WTC11 (cell line): ENCODE data around the gene AMBRA1. TPM values are rescaled to one million over a fixed set of nuclear protein-coding genes. Genes with fewer than 3 reads are reported as not detected.

Experiments
- ATAC-seq: fragments of 200-7000 bp; cut with Tn5 transposase; 2 replicates; pipeline ENCODE4 v1.10.0; 2021; ENCODE audit warnings: mild to moderate bottlenecking, moderate library complexity
- CTCF ChIA-PET: fragments of 300-600 bp; sonication (Branson Sonifier 250); formaldehyde crosslinking; loops from one replicate; lab custom pipeline; 2021; ENCODE audit warnings: antibody characterized with exemption; lab: Charles Lee
- POLR2A ChIA-PET: fragments of 350-600 bp; sonication (Branson Sonifier 250); formaldehyde crosslinking; loops from one replicate; lab custom pipeline; 2021; ENCODE audit warnings: antibody characterized with exemption; lab: Charles Lee
- DNase-seq: peaks from one replicate; pipeline ENCODE4 v3.0.0; 2021; ENCODE audit warnings: low spot score
- H3K27ac Mint-ChIP-seq: 2 replicates; pipeline ENCODE4 v1.8.0; 2021; ENCODE audit warnings: mixed read lengths
- H3K27me3 Mint-ChIP-seq: 2 replicates; pipeline ENCODE4 v1.8.0; 2021; ENCODE audit warnings: low read depth, mild to moderate bottlenecking, moderate library complexity, mixed read lengths
- H3K36me3 Mint-ChIP-seq: 2 replicates; pipeline ENCODE4 v1.8.0; 2021; ENCODE audit warnings: mixed read lengths
- H3K4me1 Mint-ChIP-seq: 2 replicates; pipeline ENCODE4 v1.8.0; 2022; ENCODE audit warnings: mixed read lengths
- H3K4me3 Mint-ChIP-seq: 2 replicates; pipeline ENCODE4 v1.8.0; 2021; ENCODE audit warnings: mild to moderate bottlenecking, moderate library complexity, mixed read lengths
- H3K9me3 Mint-ChIP-seq: 2 replicates; pipeline ENCODE4 v1.8.0; 2021; ENCODE audit warnings: mixed read lengths
- CBFB ChIP-seq: sonication (generic); formaldehyde crosslinking; IDR thresholded peaks from 2 replicates; pipeline ENCODE4 v1.8.1; 2022; ENCODE audit warnings: mild to moderate bottlenecking, low read depth, missing genetic modification reagents
- ELF4 ChIP-seq: sonication (generic); formaldehyde crosslinking; IDR thresholded peaks from 2 replicates; pipeline ENCODE4 v1.8.1; 2022; ENCODE audit warnings: low read depth, mild to moderate bottlenecking, moderate library complexity, missing genetic modification reagents
- ETV6 ChIP-seq: sonication (generic); formaldehyde crosslinking; IDR thresholded peaks from 2 replicates; pipeline ENCODE4 v1.8.1; 2022; ENCODE audit warnings: mild to moderate bottlenecking, missing genetic modification reagents
- FOXJ3 ChIP-seq: sonication (generic); formaldehyde crosslinking; IDR thresholded peaks from 2 replicates; pipeline ENCODE4 v1.9.0; 2021; ENCODE audit warnings: missing genetic modification reagents, mild to moderate bottlenecking, borderline replicate concordance
- IRF2 ChIP-seq: sonication (generic); formaldehyde crosslinking; IDR thresholded peaks from 2 replicates; pipeline ENCODE4 v1.8.0; 2022; ENCODE audit warnings: low read depth, missing genetic modification reagents, borderline replicate concordance
- JUN ChIP-seq: sonication (generic); formaldehyde crosslinking; IDR thresholded peaks from 2 replicates; pipeline ENCODE4 v1.8.0; 2023; ENCODE audit warnings: mild to moderate bottlenecking, missing genetic modification reagents
- MYBL2 ChIP-seq: sonication (generic); formaldehyde crosslinking; IDR thresholded peaks from 2 replicates; pipeline ENCODE4 v1.8.1; 2023; ENCODE audit warnings: mild to moderate bottlenecking, moderate library complexity, missing genetic modification reagents
- NFE2L1 ChIP-seq: sonication (generic); formaldehyde crosslinking; IDR thresholded peaks from 2 replicates; pipeline ENCODE4 v1.8.1; 2023; ENCODE audit warnings: missing genetic modification reagents
- OVOL2 ChIP-seq: fragments of 250-450 bp; sonication (Bioruptor Pico); IDR thresholded peaks from 2 replicates; pipeline ENCODE4 v1.9.0; 2021; ENCODE audit warnings: mild to moderate bottlenecking, borderline replicate concordance
- RELA ChIP-seq: sonication (generic); formaldehyde crosslinking; IDR thresholded peaks from 2 replicates; pipeline ENCODE4 v1.8.1; 2022; ENCODE audit warnings: missing genetic modification reagents, mild to moderate bottlenecking, borderline replicate concordance
- SP1 ChIP-seq: sonication (generic); formaldehyde crosslinking; conservative IDR thresholded peaks from 2 replicates; pipeline ENCODE4 v1.8.1; 2022; ENCODE audit warnings: missing genetic modification reagents
- ZBTB21 ChIP-seq: sonication (generic); formaldehyde crosslinking; IDR thresholded peaks from 2 replicates; pipeline ENCODE4 v1.8.1; 2023; ENCODE audit warnings: mild to moderate bottlenecking, missing genetic modification reagents, borderline replicate concordance
- ZNF121 ChIP-seq: sonication (generic); formaldehyde crosslinking; IDR thresholded peaks from 2 replicates; pipeline ENCODE4 v1.8.0; 2023; ENCODE audit warnings: missing genetic modification reagents
- ZNF138 ChIP-seq: sonication (generic); formaldehyde crosslinking; conservative IDR thresholded peaks from 2 replicates; pipeline ENCODE4 v1.8.1; 2022; ENCODE audit warnings: mild to moderate bottlenecking, moderate library complexity, missing genetic modification reagents
- ZNF396 ChIP-seq: fragments of 250-450 bp; sonication (Bioruptor Pico); IDR thresholded peaks from 2 replicates; pipeline ENCODE4 v1.8.0; 2021; ENCODE audit warnings: mild to moderate bottlenecking, moderate library complexity, borderline replicate concordance
- total RNA-seq: library from RNA; stranded (reverse); gene quantifications from 3 replicates; pipeline ENCODE4 v1.2.3, GENCODE V29; 2021
- TF ChIP-seq, protein P1 (sequence below): sonication (generic); formaldehyde crosslinking; IDR thresholded peaks from 2 replicates; pipeline ENCODE4 v1.8.1; 2022; ENCODE audit warnings: missing genetic modification reagents, borderline replicate concordance
- TF ChIP-seq, protein P2 (sequence below): fragments of 250-450 bp; sonication (Bioruptor Pico); IDR thresholded peaks from 2 replicates; pipeline ENCODE4 v1.8.0; 2021; ENCODE audit warnings: mild to moderate bottlenecking
- TF ChIP-seq, protein P3 (sequence below): sonication (generic); formaldehyde crosslinking; IDR thresholded peaks from 2 replicates; pipeline ENCODE4 v1.8.0; 2023; ENCODE audit warnings: missing genetic modification reagents, mild to moderate bottlenecking, borderline replicate concordance
- TF ChIP-seq, protein P4 (sequence below): sonication (generic); formaldehyde crosslinking; IDR thresholded peaks from 2 replicates; pipeline ENCODE4 v1.8.1; 2022; ENCODE audit warnings: mild to moderate bottlenecking, missing genetic modification reagents, moderate library complexity, borderline replicate concordance
- TF ChIP-seq, protein P5 (sequence below): fragments of 250-450 bp; sonication (Bioruptor Pico); conservative IDR thresholded peaks from 2 replicates; pipeline ENCODE4 v1.9.0; 2021; ENCODE audit warnings: mild to moderate bottlenecking
- TF ChIP-seq, protein P6 (sequence below): fragments of 250-450 bp; sonication (Bioruptor Pico); IDR thresholded peaks from 2 replicates; pipeline ENCODE4 v1.9.0; 2021; ENCODE audit warnings: mild to moderate bottlenecking

The AMBRA1 gene
- total RNA-seq, 1 experiment from 2014 or later: 35.0 TPM

DNA sequence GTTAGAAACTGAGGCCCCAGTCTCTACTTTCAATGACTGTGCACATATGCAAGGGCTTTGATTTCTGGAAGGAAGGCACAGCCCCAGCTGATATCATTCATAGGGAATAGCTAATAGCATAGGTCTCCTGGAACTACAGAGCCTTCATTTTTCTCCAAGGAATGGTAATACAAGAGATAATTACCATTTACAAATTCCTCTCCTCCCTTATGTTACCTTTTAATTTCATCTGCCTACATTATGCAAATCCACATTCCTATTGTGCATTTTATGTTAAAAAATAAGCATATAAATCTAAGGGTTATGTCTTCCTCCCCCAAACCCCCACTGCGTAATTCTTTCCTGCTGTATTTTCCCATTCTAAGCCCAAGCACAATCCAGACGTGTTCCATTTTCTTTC is 94.9 kb downstream of the AMBRA1 start:
- CTCF ChIA-PET: interaction anchor here (0.7 to 2.2 kb wide), 4 partner anchors 9 to 31 kb away, joined by 5 to 20 read pairs (median 6); no protein-coding TSS in a partner anchor
- Mint-ChIP-seq H3K4me1 (no peaks in the 10 kb centered on the region), H3K27ac (no peak overlapping the region), H3K4me3 (no peak overlapping the region), H3K36me3 (no peaks in the 10 kb centered on the region), H3K27me3 (no peaks in the 10 kb centered on the region), H3K9me3 (no peaks in the 10 kb centered on the region)
- no peak for DNase-seq
- POLR2A ChIA-PET: no interaction called here
- no peak for ATAC-seq
- TF ChIP-seq NFE2L1 (CRISPR knock-in tag): no peak
- TF ChIP-seq IRF2 (CRISPR knock-in tag): no peak
- no peak for TF ChIP-seq JUN (CRISPR knock-in tag)
- TF ChIP-seq RELA (CRISPR knock-in tag): no peak
- no peak for TF ChIP-seq OVOL2 (CRISPR knock-in tag)
- no peak for TF ChIP-seq SP1
- no peak for TF ChIP-seq ZNF121
- TF ChIP-seq, protein P1, sequence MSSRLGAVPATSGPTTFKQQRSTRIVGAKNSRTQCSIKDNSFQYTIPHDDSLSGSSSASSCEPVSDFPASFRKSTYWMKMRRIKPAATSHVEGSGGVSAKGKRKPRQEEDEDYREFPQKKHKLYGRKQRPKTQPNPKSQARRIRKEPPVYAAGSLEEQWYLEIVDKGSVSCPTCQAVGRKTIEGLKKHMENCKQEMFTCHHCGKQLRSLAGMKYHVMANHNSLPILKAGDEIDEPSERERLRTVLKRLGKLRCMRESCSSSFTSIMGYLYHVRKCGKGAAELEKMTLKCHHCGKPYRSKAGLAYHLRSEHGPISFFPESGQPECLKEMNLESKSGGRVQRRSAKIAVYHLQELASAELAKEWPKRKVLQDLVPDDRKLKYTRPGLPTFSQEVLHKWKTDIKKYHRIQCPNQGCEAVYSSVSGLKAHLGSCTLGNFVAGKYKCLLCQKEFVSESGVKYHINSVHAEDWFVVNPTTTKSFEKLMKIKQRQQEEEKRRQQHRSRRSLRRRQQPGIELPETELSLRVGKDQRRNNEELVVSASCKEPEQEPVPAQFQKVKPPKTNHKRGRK (CRISPR knock-in tag): no peak
- TF ChIP-seq CBFB: no peak
- no peak for TF ChIP-seq ZBTB21 (CRISPR knock-in tag)
- TF ChIP-seq, protein P2, sequence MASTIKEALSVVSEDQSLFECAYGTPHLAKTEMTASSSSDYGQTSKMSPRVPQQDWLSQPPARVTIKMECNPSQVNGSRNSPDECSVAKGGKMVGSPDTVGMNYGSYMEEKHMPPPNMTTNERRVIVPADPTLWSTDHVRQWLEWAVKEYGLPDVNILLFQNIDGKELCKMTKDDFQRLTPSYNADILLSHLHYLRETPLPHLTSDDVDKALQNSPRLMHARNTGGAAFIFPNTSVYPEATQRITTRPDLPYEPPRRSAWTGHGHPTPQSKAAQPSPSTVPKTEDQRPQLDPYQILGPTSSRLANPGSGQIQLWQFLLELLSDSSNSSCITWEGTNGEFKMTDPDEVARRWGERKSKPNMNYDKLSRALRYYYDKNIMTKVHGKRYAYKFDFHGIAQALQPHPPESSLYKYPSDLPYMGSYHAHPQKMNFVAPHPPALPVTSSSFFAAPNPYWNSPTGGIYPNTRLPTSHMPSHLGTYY (CRISPR knock-in tag): no peak
- TF ChIP-seq FOXJ3 (CRISPR knock-in tag): no peak
- no peak for TF ChIP-seq ELF4 (CRISPR knock-in tag)
- TF ChIP-seq ETV6 (CRISPR knock-in tag): no peak

DNA sequence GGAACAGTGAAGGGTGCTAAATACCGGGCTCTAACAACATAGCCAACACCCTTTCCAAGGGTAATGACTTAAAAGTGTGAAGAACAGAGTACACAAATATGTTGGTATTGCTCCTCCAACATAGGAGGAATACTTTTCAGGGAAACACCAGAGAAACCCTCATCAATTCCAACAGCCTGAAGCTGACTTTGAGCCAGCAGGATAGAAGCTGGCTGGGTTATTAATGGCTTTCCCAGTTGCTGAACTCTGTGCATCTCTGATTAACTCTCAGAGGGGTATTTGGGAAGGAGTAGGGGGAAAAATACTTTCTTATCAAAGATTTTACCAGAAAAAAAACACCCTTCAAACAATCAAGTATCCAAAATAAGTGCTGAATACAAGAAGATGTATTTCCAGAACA is 95.6 kb downstream of the AMBRA1 start:
- H3K36me3 Mint-ChIP-seq: no peaks in the 10 kb centered on the region
- no peaks in the 10 kb centered on the region for H3K9me3 Mint-ChIP-seq
- POLR2A ChIA-PET: no interaction called here
- H3K27ac Mint-ChIP-seq: no peak overlapping the region; the same call in 1 of the 2 replicates
- CTCF ChIA-PET: interaction anchor here (0.9 to 1.9 kb wide), 2 partner anchors 8 to 31 kb away, joined by 6 to 7 read pairs; no protein-coding TSS in a partner anchor
- H3K4me3 Mint-ChIP-seq: no peak overlapping the region
- DNase-seq: no peak
- H3K27me3 Mint-ChIP-seq: no peaks in the 10 kb centered on the region
- no peaks in the 10 kb centered on the region for H3K4me1 Mint-ChIP-seq
- ATAC-seq: no peak
- TF ChIP-seq, protein P3, sequence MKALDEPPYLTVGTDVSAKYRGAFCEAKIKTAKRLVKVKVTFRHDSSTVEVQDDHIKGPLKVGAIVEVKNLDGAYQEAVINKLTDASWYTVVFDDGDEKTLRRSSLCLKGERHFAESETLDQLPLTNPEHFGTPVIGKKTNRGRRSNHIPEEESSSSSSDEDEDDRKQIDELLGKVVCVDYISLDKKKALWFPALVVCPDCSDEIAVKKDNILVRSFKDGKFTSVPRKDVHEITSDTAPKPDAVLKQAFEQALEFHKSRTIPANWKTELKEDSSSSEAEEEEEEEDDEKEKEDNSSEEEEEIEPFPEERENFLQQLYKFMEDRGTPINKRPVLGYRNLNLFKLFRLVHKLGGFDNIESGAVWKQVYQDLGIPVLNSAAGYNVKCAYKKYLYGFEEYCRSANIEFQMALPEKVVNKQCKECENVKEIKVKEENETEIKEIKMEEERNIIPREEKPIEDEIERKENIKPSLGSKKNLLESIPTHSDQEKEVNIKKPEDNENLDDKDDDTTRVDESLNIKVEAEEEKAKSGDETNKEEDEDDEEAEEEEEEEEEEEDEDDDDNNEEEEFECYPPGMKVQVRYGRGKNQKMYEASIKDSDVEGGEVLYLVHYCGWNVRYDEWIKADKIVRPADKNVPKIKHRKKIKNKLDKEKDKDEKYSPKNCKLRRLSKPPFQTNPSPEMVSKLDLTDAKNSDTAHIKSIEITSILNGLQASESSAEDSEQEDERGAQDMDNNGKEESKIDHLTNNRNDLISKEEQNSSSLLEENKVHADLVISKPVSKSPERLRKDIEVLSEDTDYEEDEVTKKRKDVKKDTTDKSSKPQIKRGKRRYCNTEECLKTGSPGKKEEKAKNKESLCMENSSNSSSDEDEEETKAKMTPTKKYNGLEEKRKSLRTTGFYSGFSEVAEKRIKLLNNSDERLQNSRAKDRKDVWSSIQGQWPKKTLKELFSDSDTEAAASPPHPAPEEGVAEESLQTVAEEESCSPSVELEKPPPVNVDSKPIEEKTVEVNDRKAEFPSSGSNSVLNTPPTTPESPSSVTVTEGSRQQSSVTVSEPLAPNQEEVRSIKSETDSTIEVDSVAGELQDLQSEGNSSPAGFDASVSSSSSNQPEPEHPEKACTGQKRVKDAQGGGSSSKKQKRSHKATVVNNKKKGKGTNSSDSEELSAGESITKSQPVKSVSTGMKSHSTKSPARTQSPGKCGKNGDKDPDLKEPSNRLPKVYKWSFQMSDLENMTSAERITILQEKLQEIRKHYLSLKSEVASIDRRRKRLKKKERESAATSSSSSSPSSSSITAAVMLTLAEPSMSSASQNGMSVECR: no peak
- no peak for TF ChIP-seq MYBL2 (CRISPR knock-in tag)
- TF ChIP-seq, protein P4, sequence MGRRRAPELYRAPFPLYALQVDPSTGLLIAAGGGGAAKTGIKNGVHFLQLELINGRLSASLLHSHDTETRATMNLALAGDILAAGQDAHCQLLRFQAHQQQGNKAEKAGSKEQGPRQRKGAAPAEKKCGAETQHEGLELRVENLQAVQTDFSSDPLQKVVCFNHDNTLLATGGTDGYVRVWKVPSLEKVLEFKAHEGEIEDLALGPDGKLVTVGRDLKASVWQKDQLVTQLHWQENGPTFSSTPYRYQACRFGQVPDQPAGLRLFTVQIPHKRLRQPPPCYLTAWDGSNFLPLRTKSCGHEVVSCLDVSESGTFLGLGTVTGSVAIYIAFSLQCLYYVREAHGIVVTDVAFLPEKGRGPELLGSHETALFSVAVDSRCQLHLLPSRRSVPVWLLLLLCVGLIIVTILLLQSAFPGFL (CRISPR knock-in tag): no peak
- no peak for TF ChIP-seq RELA (CRISPR knock-in tag)
- TF ChIP-seq ZNF138: no peak
- TF ChIP-seq CBFB: no peak
- TF ChIP-seq, protein P5, sequence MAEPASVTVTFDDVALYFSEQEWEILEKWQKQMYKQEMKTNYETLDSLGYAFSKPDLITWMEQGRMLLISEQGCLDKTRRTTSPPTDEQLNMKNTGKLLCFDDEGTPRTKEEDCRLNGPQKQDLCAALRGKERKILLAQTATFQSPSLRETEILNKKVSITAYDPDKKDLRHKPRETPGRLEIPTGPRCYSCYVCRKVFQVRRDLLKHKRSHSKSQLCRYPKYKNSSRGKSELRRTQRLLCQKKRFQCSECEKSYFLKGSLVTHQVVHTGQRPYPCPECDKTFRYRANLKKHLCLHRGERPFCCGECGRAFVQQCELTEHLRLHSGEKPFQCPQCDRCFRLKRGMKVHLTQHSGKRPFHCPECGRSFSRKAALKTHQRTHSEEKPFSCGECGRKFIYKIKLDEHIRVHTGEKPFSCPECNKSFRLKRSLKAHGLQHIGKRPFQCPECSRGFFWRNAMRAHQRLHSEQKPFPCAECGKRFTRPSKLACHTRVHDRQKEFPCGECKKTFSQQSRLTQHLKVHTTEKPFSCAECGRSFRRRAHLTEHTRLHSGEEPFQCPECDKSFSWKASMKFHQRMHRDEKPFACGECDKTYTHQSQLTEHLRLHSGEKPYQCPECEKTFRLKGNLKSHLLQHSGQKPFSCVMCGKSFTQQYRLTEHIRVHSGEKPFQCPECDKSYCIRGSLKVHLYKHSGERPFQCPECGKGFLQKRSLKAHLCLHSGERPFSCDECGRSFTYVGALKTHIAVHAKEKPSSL (CRISPR knock-in tag): no peak
- TF ChIP-seq, protein P6, sequence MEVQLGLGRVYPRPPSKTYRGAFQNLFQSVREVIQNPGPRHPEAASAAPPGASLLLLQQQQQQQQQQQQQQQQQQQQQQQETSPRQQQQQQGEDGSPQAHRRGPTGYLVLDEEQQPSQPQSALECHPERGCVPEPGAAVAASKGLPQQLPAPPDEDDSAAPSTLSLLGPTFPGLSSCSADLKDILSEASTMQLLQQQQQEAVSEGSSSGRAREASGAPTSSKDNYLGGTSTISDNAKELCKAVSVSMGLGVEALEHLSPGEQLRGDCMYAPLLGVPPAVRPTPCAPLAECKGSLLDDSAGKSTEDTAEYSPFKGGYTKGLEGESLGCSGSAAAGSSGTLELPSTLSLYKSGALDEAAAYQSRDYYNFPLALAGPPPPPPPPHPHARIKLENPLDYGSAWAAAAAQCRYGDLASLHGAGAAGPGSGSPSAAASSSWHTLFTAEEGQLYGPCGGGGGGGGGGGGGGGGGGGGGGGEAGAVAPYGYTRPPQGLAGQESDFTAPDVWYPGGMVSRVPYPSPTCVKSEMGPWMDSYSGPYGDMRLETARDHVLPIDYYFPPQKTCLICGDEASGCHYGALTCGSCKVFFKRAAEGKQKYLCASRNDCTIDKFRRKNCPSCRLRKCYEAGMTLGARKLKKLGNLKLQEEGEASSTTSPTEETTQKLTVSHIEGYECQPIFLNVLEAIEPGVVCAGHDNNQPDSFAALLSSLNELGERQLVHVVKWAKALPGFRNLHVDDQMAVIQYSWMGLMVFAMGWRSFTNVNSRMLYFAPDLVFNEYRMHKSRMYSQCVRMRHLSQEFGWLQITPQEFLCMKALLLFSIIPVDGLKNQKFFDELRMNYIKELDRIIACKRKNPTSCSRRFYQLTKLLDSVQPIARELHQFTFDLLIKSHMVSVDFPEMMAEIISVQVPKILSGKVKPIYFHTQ (CRISPR knock-in tag): no peak
- TF ChIP-seq ZNF396: no peak
